CD4-positive, alpha-beta T cell (primary cell): ENCODE measurements around the gene C3orf20. TPM values are rescaled to one million over a fixed set of nuclear protein-coding genes. Genes with fewer than 3 reads are reported as not detected.

Source experiments
- ATAC-seq: fragments of 200-7000 bp; cut with Tn5 transposase; one replicate; pipeline ENCODE4 v1.10.0; 2022; ENCODE audit warnings: mild to moderate bottlenecking; ENCODE audit not compliant: poor library complexity
- CTCF ChIA-PET: fragments of 350-600 bp; sonication (Branson Sonifier 250); formaldehyde crosslinking; loops from one replicate; lab custom pipeline; 2021; ENCODE audit warnings: antibody characterized with exemption, inconsistent platforms; lab: Charles Lee
- POLR2A ChIA-PET: fragments of 350-600 bp; sonication (Branson Sonifier 250); formaldehyde crosslinking; loops from one replicate; lab custom pipeline; 2021; ENCODE audit warnings: antibody characterized with exemption, inconsistent platforms; lab: Charles Lee
- DNase-seq, 14 experiments: peaks; one replicate each; pipeline ENCODE4 v3.0.0-alpha.2; 2013 to 2020; ENCODE audit warnings: mixed read lengths in 2 of 14
- H3K27ac ChIP-seq, 2 donors: one replicate each; pipeline versions ENCODE4 v1.5.1 to v1.7.0; 2013; ENCODE audit warnings: low read length in 2 of 2, low read depth in 1 of 2, mild to moderate bottlenecking in 1 of 2
- H3K27me3 ChIP-seq, 2 experiments: 1 replicate in 1 of 2; 2 replicates in 1 of 2; pipeline versions ENCODE4 v1.6.1 to v1.7.0; 2013; ENCODE audit warnings: low read length in 2 of 2, control low read depth in 1 of 2, mild to moderate bottlenecking in 1 of 2, moderate library complexity in 1 of 2; ENCODE audit not compliant: insufficient read depth in 2 of 2, control insufficient read depth in 1 of 2
- H3K36me3 ChIP-seq: one replicate; pipeline ENCODE4 v1.6.1; 2013; ENCODE audit warnings: low read length, control low read depth; ENCODE audit not compliant: insufficient read depth
- H3K4me1 ChIP-seq: one replicate; pipeline ENCODE4 v1.6.1; 2013; ENCODE audit warnings: low read length, control low read depth; ENCODE audit not compliant: insufficient read depth
- H3K4me3 ChIP-seq: one replicate; pipeline ENCODE4 v1.5.1; 2013; ENCODE audit warnings: mild to moderate bottlenecking, low read length, moderate library complexity
- H3K9me3 ChIP-seq, 2 experiments: 1 replicate in 1 of 2; 2 replicates in 1 of 2; pipeline versions ENCODE4 v1.6.1 to v1.7.0; 2013; ENCODE audit warnings: low read length in 2 of 2, mild to moderate bottlenecking in 2 of 2, control low read depth in 1 of 2, moderate library complexity in 1 of 2; ENCODE audit not compliant: control insufficient read depth in 1 of 2, insufficient read depth in 1 of 2
- H3K27ac Mint-ChIP-seq: one replicate; pipeline ENCODE4 v1.8.0; 2020; ENCODE audit warnings: mixed read lengths
- H3K27me3 Mint-ChIP-seq: one replicate; pipeline ENCODE4 v1.8.0; 2021; ENCODE audit warnings: mixed read lengths
- H3K36me3 Mint-ChIP-seq: one replicate; pipeline ENCODE4 v1.8.0; 2021; ENCODE audit warnings: low read depth, mixed read lengths
- H3K4me1 Mint-ChIP-seq: one replicate; pipeline ENCODE4 v1.8.0; 2021; ENCODE audit warnings: low read depth, mixed read lengths
- H3K4me3 Mint-ChIP-seq: one replicate; pipeline ENCODE4 v1.8.0; 2020; ENCODE audit warnings: mild to moderate bottlenecking, mixed read lengths
- H3K9me3 Mint-ChIP-seq: one replicate; pipeline ENCODE4 v1.8.0; 2020; ENCODE audit warnings: mixed read lengths
- intact Hi-C, 2 experiments: fragments of 100-400 bp; cut with DNase I in 1 of 2; cut with micrococcal nuclease in 1 of 2; formaldehyde crosslinking; loops; one replicate each; pipeline versions ENCODE4 v1.15.1 to v1.9.0; 2023 to 2025; cut with DNase I, micrococcal nuclease
- total RNA-seq, 174 experiments: library from RNA in 2 of 174; stranded (reverse) in 2 of 174; gene quantifications; one replicate each; pipeline ENCODE4 v1.2.3 and lab custom pipeline; 2021 to 2026
- TF ChIP-seq, protein P1 (sequence below): fragments of 200-600 bp; IDR thresholded peaks from one replicate; pipeline ENCODE4 v1.8.0; 2022; ENCODE audit warnings: antibody characterized with exemption, mild to moderate bottlenecking

C3orf20 gene
- total RNA-seq, 2 experiments from 2014 or later, result 0.14 TPM; not detected in 1

DNA sequence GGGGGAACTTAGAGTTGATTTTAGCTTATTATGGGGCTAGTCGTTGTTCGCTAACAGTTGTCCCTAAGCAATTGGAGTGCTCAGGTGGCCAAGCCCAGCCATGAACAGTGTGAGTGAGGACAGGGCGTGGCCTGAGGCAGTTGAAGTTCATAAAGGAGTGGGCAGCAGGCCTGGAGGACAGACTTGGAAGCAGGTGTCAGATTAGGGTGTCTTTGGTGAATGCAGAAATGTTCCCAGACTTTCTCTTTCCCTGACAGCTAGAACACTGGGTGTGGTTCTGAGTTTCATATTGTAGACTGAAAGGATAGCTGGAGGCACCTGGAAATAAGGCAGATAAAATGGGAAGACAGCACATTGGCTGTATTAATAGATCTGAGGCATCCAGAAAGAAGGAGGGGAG, 84.0 kb downstream of the C3orf20 start:
- Histone ChIP-seq H3K36me3 (no peaks in the 10 kb centered on the region), H3K4me1 (peaks cover 4% of the 10 kb centered on the region), H3K4me3 (no peak overlapping the region), H3K27me3 (no peaks in the 10 kb centered on the region), H3K27ac (no peak overlapping the region), H3K9me3 (no peaks in the 10 kb centered on the region)
- CTCF ChIA-PET, result no interaction called here
- H3K27me3 Mint-ChIP-seq, result peaks cover 9% of the 10 kb centered on the region
- TF ChIP-seq, protein P1, sequence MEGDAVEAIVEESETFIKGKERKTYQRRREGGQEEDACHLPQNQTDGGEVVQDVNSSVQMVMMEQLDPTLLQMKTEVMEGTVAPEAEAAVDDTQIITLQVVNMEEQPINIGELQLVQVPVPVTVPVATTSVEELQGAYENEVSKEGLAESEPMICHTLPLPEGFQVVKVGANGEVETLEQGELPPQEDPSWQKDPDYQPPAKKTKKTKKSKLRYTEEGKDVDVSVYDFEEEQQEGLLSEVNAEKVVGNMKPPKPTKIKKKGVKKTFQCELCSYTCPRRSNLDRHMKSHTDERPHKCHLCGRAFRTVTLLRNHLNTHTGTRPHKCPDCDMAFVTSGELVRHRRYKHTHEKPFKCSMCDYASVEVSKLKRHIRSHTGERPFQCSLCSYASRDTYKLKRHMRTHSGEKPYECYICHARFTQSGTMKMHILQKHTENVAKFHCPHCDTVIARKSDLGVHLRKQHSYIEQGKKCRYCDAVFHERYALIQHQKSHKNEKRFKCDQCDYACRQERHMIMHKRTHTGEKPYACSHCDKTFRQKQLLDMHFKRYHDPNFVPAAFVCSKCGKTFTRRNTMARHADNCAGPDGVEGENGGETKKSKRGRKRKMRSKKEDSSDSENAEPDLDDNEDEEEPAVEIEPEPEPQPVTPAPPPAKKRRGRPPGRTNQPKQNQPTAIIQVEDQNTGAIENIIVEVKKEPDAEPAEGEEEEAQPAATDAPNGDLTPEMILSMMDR, result no peak
- no peaks in the 10 kb centered on the region for H3K36me3 Mint-ChIP-seq
- no peak overlapping the region for H3K27ac Mint-ChIP-seq
- no peaks in the 10 kb centered on the region for H3K9me3 Mint-ChIP-seq
- intact Hi-C loops, result no loop called here
- peaks cover 4% of the 10 kb centered on the region for H3K4me1 Mint-ChIP-seq
- POLR2A ChIA-PET, result no interaction called here
- ATAC-seq (no peak), DNase-seq (no peak)
- H3K4me3 Mint-ChIP-seq, result no peak overlapping the region

DNA sequence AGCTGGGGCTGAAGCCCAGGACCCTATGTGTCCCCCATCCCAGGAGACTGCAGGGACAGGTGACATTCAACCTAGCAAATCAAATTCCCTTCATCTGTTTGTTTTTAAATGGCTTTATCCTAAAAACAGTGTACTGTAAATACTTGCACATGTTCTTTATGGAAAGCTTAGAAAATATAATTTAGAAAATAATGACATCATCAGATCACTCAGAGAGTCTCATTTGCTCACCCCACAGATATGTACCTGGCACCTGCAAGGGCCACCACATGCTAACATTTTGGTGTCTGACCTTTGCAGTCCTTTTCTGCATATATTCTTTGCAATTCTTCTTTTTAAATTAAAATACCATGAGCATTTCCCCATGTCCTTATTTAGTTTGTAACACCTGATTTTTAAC, 85.2 kb downstream of the C3orf20 start:
- no peak for DNase-seq
- H3K27me3 Mint-ChIP-seq, result peaks cover 3% of the 10 kb centered on the region
- CTCF ChIA-PET, result no interaction called here
- Histone ChIP-seq H3K4me1 (peaks cover 4% of the 10 kb centered on the region), H3K27ac (no peak overlapping the region), H3K27me3 (no peaks in the 10 kb centered on the region), H3K36me3 (no peaks in the 10 kb centered on the region), H3K9me3 (no peaks in the 10 kb centered on the region), H3K4me3 (no peak overlapping the region)
- H3K4me1 Mint-ChIP-seq, result peaks cover 4% of the 10 kb centered on the region
- POLR2A ChIA-PET, result no interaction called here
- ATAC-seq, result no peak
- TF ChIP-seq, protein P1, result no peak
- H3K36me3 Mint-ChIP-seq, result no peaks in the 10 kb centered on the region
- H3K4me3 Mint-ChIP-seq, result no peak overlapping the region
- no peak overlapping the region for H3K27ac Mint-ChIP-seq
- intact Hi-C loops, result no loop called here
- H3K9me3 Mint-ChIP-seq, result no peaks in the 10 kb centered on the region

DNA sequence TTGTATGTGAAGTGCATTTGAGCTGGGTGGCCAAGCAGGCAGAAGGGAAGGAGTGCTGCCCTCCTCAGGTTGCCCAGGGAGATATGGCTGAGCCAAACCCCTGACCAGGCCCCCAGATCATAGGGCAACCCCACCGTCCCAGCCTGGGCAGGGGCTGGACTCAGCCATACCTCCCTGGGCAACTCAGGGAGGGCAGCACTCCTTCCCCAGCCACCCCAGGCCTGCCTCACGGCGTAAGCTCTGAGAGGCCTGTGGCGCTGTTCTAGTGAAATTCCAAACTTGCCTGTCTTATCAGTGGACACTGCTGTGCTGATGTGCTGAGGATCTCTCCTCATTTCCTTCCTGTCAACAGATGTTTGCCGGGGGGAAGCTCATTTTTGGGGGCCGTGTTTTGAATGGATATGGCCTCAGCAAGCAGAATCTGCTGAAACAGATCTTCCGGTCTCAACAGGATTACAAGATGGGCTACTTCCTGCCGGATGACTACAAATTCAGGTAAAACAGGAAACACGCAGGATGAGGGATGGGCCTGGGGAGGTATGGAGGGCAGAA, 86.3 kb downstream of the C3orf20 start:
- ChIA-PET CTCF (no interaction called here), POLR2A (no interaction called here)

More for the DNA sequence above, 86.3 kb downstream of the C3orf20 start:
- DNase-seq, result no peak
- no peak overlapping the region for H3K4me3 Mint-ChIP-seq
- Histone ChIP-seq H3K4me1 (peaks cover 4% of the 10 kb centered on the region), H3K27ac (no peak overlapping the region), H3K27me3 (no peaks in the 10 kb centered on the region), H3K9me3 (no peaks in the 10 kb centered on the region), H3K4me3 (no peak overlapping the region), H3K36me3 (no peaks in the 10 kb centered on the region)
- peaks cover 4% of the 10 kb centered on the region for H3K4me1 Mint-ChIP-seq
- TF ChIP-seq, protein P1, result no peak
- ATAC-seq, result no peak
- H3K27ac Mint-ChIP-seq, result no peak overlapping the region
- H3K27me3 Mint-ChIP-seq, result no peaks in the 10 kb centered on the region
- no peaks in the 10 kb centered on the region for H3K9me3 Mint-ChIP-seq
- H3K36me3 Mint-ChIP-seq, result no peaks in the 10 kb centered on the region
- intact Hi-C loops, result no loop called here
